GM20431 (cell line): ENCODE data around the gene NUP50.

Experiments used
- in situ Hi-C: fragments of 300-500 bp; cut with MseI, MboI; formaldehyde crosslinking; loops from one replicate; pipeline ENCODE4 v1.15.0; 2020; ENCODE audit warnings: low sequenced_read_pairs; ENCODE audit not compliant: unreplicated experiment

The NUP50 gene

DNA sequence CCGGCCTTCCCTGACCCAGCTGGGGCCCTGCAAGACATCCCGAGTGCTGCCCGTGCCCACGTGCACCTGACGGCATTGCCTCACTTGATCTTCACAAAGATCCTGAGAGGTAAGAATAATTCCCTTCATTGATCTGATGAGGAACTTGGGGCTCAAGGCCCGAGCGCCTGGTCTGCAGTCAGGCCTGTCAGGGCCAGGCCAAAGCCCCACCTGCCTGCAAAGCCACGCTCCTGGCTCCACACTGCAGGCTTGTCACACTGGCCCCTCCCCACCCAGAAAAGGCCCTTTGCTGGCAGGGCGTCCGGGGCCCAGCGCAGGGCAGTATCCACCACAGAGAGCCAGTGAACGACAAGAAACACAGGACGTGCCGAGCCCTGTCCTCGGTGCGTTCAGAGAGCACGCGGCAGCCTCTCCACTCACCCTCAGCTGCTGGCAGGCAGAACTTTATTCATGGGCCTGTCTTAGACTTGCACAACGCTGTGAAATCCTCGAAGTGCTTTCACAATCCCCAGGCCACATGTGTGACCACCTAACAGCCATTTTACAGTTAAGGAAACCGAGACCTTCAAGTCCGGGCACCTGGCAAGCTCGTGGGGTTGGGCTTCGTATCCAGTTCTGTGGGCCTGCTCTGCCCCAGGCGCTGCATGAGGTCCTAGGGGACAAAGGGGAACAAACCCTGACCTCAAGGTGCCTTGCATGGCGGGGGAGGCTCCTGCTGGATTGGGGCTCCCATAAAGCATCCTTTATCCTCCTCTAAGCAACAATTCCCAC, 62.2 kb downstream of the NUP50 start:
- in situ Hi-C loops: no loop called here

DNA sequence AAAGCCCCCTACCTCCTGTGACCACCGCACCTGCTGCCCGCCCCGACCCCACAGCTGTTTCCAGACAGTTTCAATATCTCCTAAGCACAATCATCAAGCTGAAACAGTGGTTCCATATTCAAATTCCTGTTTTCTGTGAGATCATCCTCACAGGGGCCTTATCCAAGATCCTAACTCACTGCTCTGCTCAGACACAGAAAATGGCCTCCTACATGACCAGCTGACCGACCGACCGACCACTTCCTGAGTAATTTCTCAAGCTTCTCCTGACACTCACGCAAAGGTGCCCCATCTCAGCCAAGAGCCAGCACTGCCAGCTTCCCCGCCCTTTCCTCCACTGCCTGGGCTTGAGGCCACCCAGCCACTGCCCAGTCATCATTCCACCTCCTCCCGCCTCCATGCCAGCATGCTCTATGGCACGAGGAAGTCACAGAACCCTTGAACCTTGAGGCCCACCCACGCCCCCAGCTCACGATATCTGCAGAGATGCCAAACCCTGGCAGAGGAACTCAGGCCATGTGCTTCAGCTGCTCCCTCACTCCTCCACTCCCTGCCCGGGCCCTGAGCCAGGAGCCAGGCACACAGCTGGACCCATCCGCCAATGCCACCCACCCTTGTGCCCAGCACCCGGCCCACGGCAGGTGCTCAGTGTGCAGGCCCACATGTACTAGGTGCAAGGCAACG, 62.9 kb downstream of the NUP50 start:
- in situ Hi-C loops: no loop called here

DNA sequence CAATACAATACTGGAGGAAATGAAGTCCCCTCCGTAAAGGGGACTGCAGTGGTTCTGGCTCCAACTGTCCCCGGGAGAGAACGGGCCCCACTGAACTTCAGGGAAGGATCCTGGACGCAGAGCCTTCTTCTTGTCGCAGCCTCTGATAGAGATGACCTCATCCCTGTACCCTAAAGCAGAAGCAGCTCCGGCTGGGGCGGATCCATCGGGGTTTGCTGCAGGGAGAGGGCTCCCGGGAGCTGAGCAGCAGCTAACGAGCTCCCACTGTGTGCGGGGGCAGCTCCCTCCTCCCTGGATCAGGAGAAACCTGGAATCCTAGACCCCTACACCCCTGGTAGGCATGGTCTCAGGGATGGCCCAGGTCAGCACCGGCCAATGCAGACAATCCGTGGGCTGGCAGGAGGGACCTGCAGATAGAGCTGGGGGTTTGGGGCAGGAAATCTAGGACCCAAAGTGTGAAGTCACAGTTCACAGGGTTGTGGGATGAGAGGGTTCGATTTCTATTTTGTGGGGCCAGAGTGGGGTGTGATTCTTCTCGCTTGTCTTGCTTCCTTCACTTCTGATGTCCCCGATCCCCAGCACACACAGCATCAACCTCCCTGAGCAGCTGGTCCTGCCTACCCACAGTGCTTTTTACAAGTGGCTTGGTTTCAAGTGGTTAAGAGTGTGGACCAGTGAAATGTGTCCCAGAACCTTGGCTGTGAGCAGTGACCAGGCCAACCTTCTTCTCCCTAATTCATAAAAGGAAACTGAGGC, 64.1 kb downstream of the NUP50 start:
- in situ Hi-C loops: no loop called here

DNA sequence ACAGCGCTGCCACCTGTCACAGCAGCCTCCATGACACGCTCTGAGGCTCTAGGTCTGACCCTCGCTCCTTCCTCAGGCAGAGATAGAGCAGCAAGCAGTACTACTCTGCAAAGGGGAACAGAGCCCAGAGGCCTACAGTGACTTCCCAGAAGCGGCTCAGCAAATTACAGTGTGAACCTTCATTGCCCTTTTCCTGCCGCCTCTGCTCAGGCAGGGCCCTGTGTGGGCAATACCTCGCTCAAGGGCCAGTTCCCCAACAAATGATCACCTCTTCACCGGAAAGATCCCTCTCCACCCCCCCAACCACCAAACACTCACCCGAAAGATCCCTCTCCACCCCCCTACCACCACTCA, 64.7 kb downstream of the NUP50 start:
- in situ Hi-C loops: no loop called here

DNA sequence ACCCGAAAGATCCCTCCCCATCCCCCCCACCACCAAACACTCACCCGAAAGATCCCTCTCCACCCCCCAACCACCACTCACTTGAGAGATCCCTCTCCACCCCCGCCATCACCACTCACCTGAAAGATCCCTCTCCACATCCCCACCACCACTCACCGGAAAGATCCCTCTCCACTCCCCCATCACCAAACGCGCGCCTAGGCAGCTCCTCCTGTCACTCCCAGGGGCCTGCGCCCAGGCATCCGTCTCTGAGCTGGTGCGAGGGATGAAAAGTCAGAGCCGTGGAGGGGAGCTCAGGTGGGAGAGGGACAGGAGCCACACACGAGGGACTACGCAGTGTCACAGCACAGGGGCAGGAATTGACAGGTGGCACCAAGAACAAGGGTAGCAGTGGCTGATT, 65.5 kb downstream of the NUP50 start:
- in situ Hi-C loops: no loop called here

DNA sequence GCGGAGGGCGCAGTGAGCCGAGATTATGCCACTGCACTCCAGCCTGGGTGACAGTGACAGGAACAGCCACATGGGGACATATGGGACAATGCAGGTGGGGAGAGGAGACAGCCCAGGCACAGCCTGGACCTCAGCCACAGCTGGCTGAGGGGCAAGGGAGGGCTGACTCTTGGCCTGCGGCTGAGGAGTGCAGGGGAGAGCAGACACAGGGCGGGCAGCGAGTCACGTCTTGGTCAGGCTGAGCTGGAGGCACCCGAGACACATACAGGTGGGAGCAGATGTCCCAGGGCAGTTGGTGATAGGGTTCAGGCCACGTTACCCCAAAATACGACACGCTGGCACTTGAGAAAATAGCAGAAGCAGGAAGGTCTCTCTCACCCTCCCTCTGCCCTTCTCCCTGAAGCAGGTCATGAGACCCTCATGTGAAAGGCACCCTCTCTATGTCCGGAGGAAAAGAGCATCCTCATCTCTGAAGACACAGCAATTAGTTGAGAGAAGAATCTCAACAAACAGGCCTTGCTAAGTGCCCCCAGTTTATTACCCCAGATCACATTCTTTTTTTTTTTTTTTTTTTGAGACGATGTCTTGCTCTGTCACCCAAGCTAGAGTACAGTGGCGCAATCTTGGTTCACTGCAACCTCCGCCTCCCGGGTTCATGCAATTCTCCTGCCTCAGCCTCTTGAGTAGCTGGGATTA, 66.4 kb downstream of the NUP50 start:
- in situ Hi-C loops: no loop called here

DNA sequence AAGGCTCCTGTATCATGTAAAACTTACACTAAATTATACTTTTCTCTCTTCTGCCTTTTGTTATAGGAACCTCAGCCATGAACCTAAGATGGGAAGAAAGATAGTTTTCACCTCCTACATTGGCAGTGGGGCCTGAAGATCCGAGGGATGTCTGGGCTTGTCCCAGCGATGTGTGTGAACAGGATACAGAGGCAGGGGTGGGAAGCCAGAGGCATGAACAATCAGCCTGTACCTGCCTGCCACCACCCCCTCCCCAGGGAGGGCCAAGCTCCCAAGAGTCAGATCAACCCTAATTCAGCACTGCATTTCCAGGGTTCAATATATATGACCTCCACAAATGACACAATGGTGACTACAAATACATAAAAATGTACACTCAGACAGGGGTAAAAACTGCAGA, 67.6 kb downstream of the NUP50 start:
- in situ Hi-C loops: no loop called here

DNA sequence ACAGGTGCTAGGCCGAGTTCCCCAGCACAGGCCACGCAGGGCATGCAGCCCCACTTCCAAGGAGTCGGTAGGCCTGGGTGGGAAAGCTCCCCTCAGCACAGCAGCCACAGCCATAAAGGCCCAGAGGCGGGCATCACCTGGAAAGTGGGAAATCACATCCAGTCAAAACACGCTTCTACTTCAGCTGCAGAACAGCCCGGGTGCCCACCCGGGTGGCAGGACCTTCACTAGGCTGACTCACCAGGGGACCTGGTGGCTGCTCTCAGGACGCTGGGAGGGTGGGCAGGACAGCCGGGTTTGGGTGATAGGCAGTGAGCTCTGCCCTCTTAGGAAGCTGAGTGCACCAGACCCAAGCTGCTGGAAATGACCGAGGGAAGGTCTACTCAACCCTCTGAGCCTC, 69.7 kb downstream of the NUP50 start:
- in situ Hi-C loops: no loop called here

DNA sequence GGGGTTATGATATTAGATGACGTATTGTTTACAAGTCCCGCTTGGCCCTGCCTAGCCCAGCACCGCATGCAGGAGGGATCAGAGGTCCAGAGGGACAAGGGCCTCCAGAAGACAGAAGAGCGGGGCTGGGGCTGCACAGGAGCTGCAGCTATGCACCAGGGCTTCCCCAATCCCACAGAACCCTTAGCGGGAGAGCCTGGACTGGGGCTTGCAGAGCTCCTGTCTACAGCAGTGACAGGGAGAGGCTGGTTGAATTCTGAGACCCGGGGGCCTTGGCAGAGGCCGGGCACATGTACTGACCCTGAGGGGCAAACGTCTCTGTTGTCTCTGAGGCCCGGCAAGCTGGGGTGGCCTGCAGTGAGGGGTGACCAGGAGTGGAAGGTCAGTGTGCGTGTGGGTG, 70.1 kb downstream of the NUP50 start:
- in situ Hi-C loops: no loop called here

DNA sequence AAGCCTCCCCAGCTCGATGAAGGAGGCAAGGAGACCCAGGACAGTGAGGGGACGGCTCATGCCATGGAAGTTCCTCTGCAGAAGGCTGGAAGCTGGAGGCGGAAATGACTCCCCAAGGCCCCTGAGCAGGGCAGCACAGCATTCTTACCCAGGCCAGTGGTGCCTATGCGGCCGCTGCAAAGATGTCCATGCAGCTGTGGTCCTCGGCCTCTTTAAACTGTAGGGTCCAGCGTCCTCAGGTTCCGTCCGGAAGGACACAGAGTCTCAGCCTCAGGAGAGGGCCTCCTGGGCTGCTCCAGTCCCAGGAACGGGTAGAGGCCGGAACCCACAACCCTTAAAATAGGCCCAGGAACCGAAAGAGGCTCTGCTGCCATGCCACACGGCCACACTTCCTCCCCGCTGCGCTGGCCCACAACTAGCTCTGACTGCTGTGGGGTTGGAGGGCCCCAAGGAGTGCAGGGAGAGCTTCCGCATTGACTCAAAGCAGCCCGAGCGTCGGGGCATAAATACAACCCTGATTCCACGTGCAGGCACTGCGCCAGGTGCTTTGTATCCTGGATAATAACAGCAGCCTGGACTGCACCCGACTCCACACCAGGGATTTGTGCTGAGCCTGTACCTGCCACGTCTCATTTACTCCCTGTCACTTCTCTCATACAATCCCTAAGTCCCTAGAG, 71.5 kb downstream of the NUP50 start:
- in situ Hi-C loops: no loop called here

DNA sequence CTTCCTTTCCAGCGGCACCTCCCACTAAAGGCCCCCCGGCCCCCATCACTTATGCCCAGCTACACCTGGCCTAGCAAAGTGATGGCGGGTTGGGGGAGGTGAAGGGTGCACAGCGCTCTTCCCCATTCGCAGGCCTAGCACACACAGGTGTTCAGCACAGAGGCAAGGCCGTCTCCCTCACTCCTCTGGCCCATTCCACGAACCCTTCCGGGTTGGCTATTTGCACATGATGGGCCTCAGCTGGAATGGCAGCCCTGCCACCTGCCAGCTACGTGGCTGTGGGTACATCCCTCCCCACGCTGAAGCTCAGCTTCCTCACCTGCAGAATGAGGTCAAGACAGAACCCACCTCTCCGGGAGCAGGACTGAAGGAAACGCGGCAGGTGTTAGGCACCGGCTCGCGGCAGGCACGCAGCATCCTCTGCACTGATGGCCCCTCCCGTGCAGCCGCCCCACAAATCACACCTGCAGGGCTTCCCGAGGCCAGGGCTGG, 72.2 kb downstream of the NUP50 start:
- in situ Hi-C loops: no loop called here

DNA sequence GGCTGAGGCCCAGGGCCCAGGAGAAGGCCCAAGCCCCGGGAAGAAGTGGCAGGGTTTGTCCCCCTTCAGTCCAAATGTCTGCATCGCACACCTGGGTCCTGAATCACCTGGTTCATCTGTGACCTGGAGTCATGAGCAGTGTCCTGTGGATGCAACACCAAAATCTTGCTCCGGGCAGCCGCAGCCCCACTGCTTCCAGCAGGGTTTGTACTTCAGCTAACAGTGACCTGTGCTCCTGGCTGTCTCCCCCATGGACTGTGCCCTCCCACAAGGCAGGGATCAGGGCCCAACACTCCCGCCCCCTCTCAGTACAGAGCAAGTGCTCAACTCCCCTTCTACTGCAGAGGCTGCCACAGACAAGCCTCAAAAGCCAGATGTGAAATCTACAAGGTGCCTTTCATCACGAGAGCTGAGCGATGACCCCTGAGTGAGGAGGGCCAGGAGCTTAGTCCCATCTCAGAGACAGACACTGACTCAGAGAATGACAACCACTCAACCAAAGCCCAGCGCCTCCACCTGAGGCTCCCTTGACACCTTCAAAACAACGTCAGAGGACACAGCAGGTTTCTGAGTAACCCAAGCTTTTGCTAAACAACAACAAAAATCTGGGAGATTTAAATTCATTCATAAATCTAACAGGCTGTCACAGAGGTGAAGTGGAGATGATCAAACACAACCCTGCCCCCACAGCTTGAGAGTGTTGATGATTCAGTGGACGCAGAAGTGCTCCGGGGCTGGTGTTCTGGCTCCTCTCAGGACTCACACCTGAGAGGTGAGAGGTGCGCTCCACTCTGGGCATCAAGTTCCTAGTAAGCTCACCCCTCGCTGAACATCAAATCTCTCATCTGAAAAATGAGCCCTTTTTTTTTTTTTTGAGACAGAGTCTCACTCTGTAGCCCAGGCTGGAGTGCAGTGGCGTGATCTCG, 73.6 kb downstream of the NUP50 start:
- in situ Hi-C loops: no loop called here
